H9 (cell line): Measurements from ENCODE around the gene PAPOLG. TPM values are rescaled to one million over a fixed set of nuclear protein-coding genes. Genes with fewer than 3 reads are reported as not detected.

ENCODE experiments used
- DNase-seq: peaks from one replicate; pipeline ENCODE4 v3.0.0-alpha.2; 2017
- H2AFZ ChIP-seq: one replicate; pipeline ENCODE4 v1.6.1; 2013; ENCODE audit warnings: mild to moderate bottlenecking, low read length, control low read depth, moderate library complexity
- H2AK5ac ChIP-seq: 2 replicates; pipeline ENCODE4 v1.6.1; 2013; ENCODE audit warnings: low read length, control low read depth, mixed read lengths; ENCODE audit not compliant: insufficient read length
- H2BK120ac ChIP-seq: one replicate; pipeline ENCODE4 v1.6.1; 2013; ENCODE audit warnings: low read depth, mild to moderate bottlenecking, low read length, control low read depth, inconsistent platforms; ENCODE audit not compliant: poor library complexity, severe bottlenecking
- H2BK12ac ChIP-seq: 2 replicates; pipeline ENCODE4 v1.6.1; 2013; ENCODE audit warnings: low read length, control low read depth, mixed read lengths, low read depth; ENCODE audit not compliant: insufficient read length
- H2BK15ac ChIP-seq: 2 replicates; pipeline ENCODE4 v1.6.1; 2013; ENCODE audit warnings: low read depth, low read length, control low read depth
- H2BK20ac ChIP-seq: one replicate; pipeline ENCODE4 v1.6.1; 2013; ENCODE audit warnings: low read depth, mild to moderate bottlenecking, low read length, control low read depth, inconsistent platforms; ENCODE audit not compliant: poor library complexity, severe bottlenecking
- H2BK5ac ChIP-seq: 2 replicates; pipeline ENCODE4 v1.6.1; 2013; ENCODE audit warnings: low read length, control low read depth, mixed read lengths; ENCODE audit not compliant: insufficient read length
- H3K14ac ChIP-seq: 2 replicates; pipeline ENCODE4 v1.6.1; 2013; ENCODE audit warnings: low read length, control low read depth; ENCODE audit not compliant: insufficient read depth
- H3K18ac ChIP-seq: 2 replicates; pipeline ENCODE4 v1.6.1; 2013; ENCODE audit warnings: low read depth, mild to moderate bottlenecking, mixed read lengths, low read length, control low read depth; ENCODE audit not compliant: insufficient read length
- H3K23ac ChIP-seq: 2 replicates; pipeline ENCODE4 v1.6.1; 2013; ENCODE audit warnings: low read length, control low read depth, mixed read lengths, low read depth; ENCODE audit not compliant: insufficient read length
- H3K23me2 ChIP-seq: 2 replicates; pipeline ENCODE4 v1.6.1; 2013; ENCODE audit warnings: low read depth, mild to moderate bottlenecking, mixed read lengths, low read length, control low read depth; ENCODE audit not compliant: insufficient read length, poor library complexity, severe bottlenecking
- H3K27ac ChIP-seq: 2 replicates; pipeline ENCODE4 v1.5.1; 2013; ENCODE audit warnings: low read length, control low read depth, mixed read lengths, low read depth; ENCODE audit not compliant: insufficient read length
- H3K27me3 ChIP-seq: 2 replicates; pipeline ENCODE4 v1.6.1; 2013; ENCODE audit warnings: low read length, control low read depth, inconsistent platforms; ENCODE audit not compliant: insufficient read depth
- H3K4ac ChIP-seq: 2 replicates; pipeline ENCODE4 v1.6.1; 2013; ENCODE audit warnings: low read depth, mild to moderate bottlenecking, control low read depth, inconsistent platforms, low read length, moderate library complexity
- H3K4me1 ChIP-seq: 2 replicates; pipeline ENCODE4 v1.6.1; 2013; ENCODE audit warnings: low read length, control low read depth, inconsistent platforms; ENCODE audit not compliant: insufficient read depth
- H3K4me2 ChIP-seq: 2 replicates; pipeline ENCODE4 v1.6.1; 2013; ENCODE audit warnings: low read length, control low read depth, mixed read lengths; ENCODE audit not compliant: insufficient read length, insufficient read depth
- H3K56ac ChIP-seq: 2 replicates; pipeline ENCODE4 v1.6.1; 2013; ENCODE audit warnings: low read depth, mild to moderate bottlenecking, mixed read lengths, low read length, control low read depth; ENCODE audit not compliant: insufficient read length
- H3K79me1 ChIP-seq: 2 replicates; pipeline ENCODE4 v1.6.1; 2013; ENCODE audit warnings: low read depth, mild to moderate bottlenecking, moderate library complexity, low read length, control low read depth, inconsistent platforms; ENCODE audit not compliant: insufficient read depth, poor library complexity, severe bottlenecking
- H3K79me2 ChIP-seq: 2 replicates; pipeline ENCODE4 v1.6.1; 2013; ENCODE audit warnings: low read length, control low read depth, inconsistent platforms; ENCODE audit not compliant: insufficient read depth
- H3K9ac ChIP-seq: 2 replicates; pipeline ENCODE4 v1.6.1; 2013; ENCODE audit warnings: low read length, control low read depth, mixed read lengths; ENCODE audit not compliant: insufficient read length; ENCODE audit errors: extremely low read depth
- H3K9me3 ChIP-seq: one replicate; pipeline ENCODE4 v1.6.1; 2013; ENCODE audit warnings: low read depth, low read length, inconsistent platforms; ENCODE audit not compliant: control insufficient read depth
- H3T11ph ChIP-seq: one replicate; pipeline ENCODE4 v1.6.1; 2013; ENCODE audit warnings: mild to moderate bottlenecking, low read length, control low read depth, inconsistent platforms
- H4K20me1 ChIP-seq: one replicate; pipeline ENCODE4 v1.6.1; 2013; ENCODE audit not compliant: control insufficient read depth, insufficient read length, insufficient read depth
- H4K5ac ChIP-seq: 2 replicates; pipeline ENCODE4 v1.6.1; 2013; ENCODE audit warnings: low read depth, mild to moderate bottlenecking, mixed read lengths, low read length, control low read depth; ENCODE audit not compliant: insufficient read length
- H4K8ac ChIP-seq: replicated peaks from 2 replicates; pipeline ENCODE4 v1.6.1; 2013; ENCODE audit warnings: low read length, control low read depth, mixed read lengths, low read depth; ENCODE audit not compliant: insufficient read length
- H4K91ac ChIP-seq: 2 replicates; pipeline ENCODE4 v1.6.1; 2013; ENCODE audit warnings: low read depth, mild to moderate bottlenecking, moderate library complexity, mixed read lengths, low read length, control low read depth; ENCODE audit not compliant: insufficient read length
- H3K27ac Mint-ChIP-seq, 3 experiments: 2 replicates in 2 of 3; 3 replicates in 1 of 3; pipeline ENCODE4 v1.8.0; 2020 to 2021; ENCODE audit warnings: mixed read lengths in 3 of 3, mild to moderate bottlenecking in 1 of 3, moderate library complexity in 1 of 3
- H3K27me3 Mint-ChIP-seq: 2 replicates; pipeline ENCODE4 v1.8.0; 2021; ENCODE audit warnings: low read depth, mild to moderate bottlenecking, moderate library complexity, mixed read lengths
- H3K36me3 Mint-ChIP-seq, 3 experiments: 2 replicates in 2 of 3; 3 replicates in 1 of 3; pipeline ENCODE4 v1.8.0; 2020 to 2021; ENCODE audit warnings: low read depth in 3 of 3, mixed read lengths in 3 of 3; ENCODE audit not compliant: insufficient read depth in 1 of 3
- H3K4me1 Mint-ChIP-seq, 2 experiments: 2 replicates each; pipeline ENCODE4 v1.8.0; 2020; ENCODE audit warnings: mixed read lengths in 2 of 2
- H3K4me3 Mint-ChIP-seq, 2 experiments: 2 replicates in 1 of 2; 3 replicates in 1 of 2; pipeline ENCODE4 v1.8.0; 2020 to 2021; ENCODE audit warnings: mild to moderate bottlenecking in 2 of 2, mixed read lengths in 2 of 2, moderate library complexity in 1 of 2
- H3K9me3 Mint-ChIP-seq, 2 experiments: 2 replicates in 1 of 2; 3 replicates in 1 of 2; pipeline ENCODE4 v1.8.0; 2020; ENCODE audit warnings: mild to moderate bottlenecking in 2 of 2, mixed read lengths in 2 of 2, moderate library complexity in 1 of 2
- WGBS: extraction: QIAGEN DNeasy Blood & Tissue Kit; methylation state at CpG from one replicate; pipeline ENCODE4 v1.1.7; 2013; ENCODE audit warnings: missing lambda C conversion rate, low lambda C conversion rate, mixed read lengths; ENCODE audit not compliant: insufficient read length; ENCODE audit errors: extremely low coverage; 5-methylcytosine and 5-hydroxymethylcytosine counted together
- total RNA-seq: library from RNA; stranded (reverse); gene quantifications from 2 replicates; pipeline ENCODE4 v1.2.1, GENCODE V29; 2021
- TF ChIP-seq, protein P1 (sequence below): fragments of 200-600 bp; sonication (generic); conservative IDR thresholded peaks from 3 replicates; pipeline ENCODE4 v1.8.0; 2021; ENCODE audit warnings: antibody characterized with exemption, mild to moderate bottlenecking

Gene PAPOLG
- total RNA-seq, 1 experiment from 2014 or later, result 19.2 TPM

DNA sequence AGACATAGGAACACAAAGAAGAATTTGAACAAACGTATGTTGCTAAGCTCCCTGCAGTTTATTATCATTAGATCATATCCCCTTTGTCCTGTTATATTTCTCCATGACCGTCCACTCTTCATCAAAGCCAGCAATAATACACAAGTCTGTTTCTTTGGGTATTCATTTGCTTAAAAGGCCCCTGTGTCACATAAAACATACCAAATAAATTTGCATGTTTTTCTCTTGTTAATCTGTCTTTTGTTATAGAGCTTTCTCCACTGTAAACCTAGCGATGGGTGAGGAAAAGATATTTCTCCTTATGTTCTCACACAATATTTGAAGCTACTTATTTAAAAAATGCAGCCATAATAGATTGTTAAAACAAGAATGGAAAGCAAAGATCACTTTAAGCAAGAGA, 82.4 kb downstream of the PAPOLG start:
- Histone ChIP-seq H3K56ac (no peak overlapping the region), H4K20me1 (no peaks in the 10 kb centered on the region), H3K27ac (no peak overlapping the region), H3K79me1 (no peaks in the 10 kb centered on the region), H2BK20ac (no peak overlapping the region), H3K18ac (no peak overlapping the region), H2BK12ac (no peak overlapping the region), H3K4me2 (no peak overlapping the region), H3K27me3 (peaks cover 16% of the 10 kb centered on the region), H3K79me2 (no peaks in the 10 kb centered on the region), H4K8ac (no peak overlapping the region), H3K14ac (no peak overlapping the region), H2BK15ac (no peak overlapping the region), H3K4me1 (no peaks in the 10 kb centered on the region), H4K91ac (no peak overlapping the region), H3K23ac (no peak overlapping the region), H3K4ac (no peak overlapping the region), H3T11ph (no peak overlapping the region), H2AFZ (no peak overlapping the region), H2BK5ac (no peak overlapping the region), H2AK5ac (no peak overlapping the region), H2BK120ac (no peak overlapping the region), H3K9ac (no peak overlapping the region), H3K23me2 (no peaks in the 10 kb centered on the region), H3K9me3 (no peaks in the 10 kb centered on the region), H4K5ac (no peak overlapping the region)
- H3K4me3 Mint-ChIP-seq, result no peak overlapping the region
- H3K27ac Mint-ChIP-seq, result no peak overlapping the region; a peak in 1 of 7 replicates
- WGBS, result no CpG with 5 or more reads among the region's 3 CpGs
- peaks cover 0 to 5% of the 10 kb centered on the region in 2 experiments; a peak in 1 of 5 replicates for H3K9me3 Mint-ChIP-seq
- DNase-seq, result no peak
- H3K27me3 Mint-ChIP-seq, result peaks cover 98% of the 10 kb centered on the region
- no peaks in the 10 kb centered on the region for H3K36me3 Mint-ChIP-seq
- peaks cover 12 to 20% of the 10 kb centered on the region in 2 experiments for H3K4me1 Mint-ChIP-seq
- TF ChIP-seq, protein P1, sequence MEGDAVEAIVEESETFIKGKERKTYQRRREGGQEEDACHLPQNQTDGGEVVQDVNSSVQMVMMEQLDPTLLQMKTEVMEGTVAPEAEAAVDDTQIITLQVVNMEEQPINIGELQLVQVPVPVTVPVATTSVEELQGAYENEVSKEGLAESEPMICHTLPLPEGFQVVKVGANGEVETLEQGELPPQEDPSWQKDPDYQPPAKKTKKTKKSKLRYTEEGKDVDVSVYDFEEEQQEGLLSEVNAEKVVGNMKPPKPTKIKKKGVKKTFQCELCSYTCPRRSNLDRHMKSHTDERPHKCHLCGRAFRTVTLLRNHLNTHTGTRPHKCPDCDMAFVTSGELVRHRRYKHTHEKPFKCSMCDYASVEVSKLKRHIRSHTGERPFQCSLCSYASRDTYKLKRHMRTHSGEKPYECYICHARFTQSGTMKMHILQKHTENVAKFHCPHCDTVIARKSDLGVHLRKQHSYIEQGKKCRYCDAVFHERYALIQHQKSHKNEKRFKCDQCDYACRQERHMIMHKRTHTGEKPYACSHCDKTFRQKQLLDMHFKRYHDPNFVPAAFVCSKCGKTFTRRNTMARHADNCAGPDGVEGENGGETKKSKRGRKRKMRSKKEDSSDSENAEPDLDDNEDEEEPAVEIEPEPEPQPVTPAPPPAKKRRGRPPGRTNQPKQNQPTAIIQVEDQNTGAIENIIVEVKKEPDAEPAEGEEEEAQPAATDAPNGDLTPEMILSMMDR, result no peak
